Lower leg skin (tissue), 3 donors: ENCODE data around the gene CYFIP1.

Experiments used
- POLR2A ChIP-seq, 2 donors: fragments of 450-650 bp; IDR thresholded peaks; one replicate each; pipeline ENCODE4 v1.6.1; 2016 to 2017; ENCODE audit warnings: antibody characterized with exemption in 2 of 2, mild to moderate bottlenecking in 1 of 2, moderate library complexity in 1 of 2
- TF ChIP-seq, protein P1 (sequence below), 3 donors: fragments of 450-650 bp; IDR thresholded peaks; one replicate each; pipeline ENCODE4 v1.5.1; 2016; ENCODE audit warnings: antibody characterized with exemption in 3 of 3, mild to moderate bottlenecking in 3 of 3, moderate library complexity in 2 of 3

DNA sequence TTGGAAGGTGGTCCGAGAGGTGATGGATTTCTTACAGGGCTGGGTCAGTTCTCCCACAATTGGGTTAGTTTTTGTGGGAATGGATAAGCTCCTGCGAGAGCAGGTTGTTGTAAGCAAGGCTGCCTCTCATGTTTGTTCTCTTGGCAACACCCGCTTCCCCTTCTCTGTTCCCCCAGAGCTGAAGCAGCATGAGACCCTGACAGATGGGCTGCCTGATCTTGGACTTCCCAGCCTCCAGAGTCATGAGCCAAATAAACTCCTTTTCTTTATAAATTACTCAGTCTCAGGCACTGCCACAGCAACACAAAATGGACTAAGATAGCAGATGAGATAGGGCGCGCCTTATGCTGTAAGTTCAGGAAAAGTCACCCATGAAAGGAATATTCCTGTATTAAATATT, 103.1 kb downstream of the CYFIP1 start:
- TF ChIP-seq, protein P1, sequence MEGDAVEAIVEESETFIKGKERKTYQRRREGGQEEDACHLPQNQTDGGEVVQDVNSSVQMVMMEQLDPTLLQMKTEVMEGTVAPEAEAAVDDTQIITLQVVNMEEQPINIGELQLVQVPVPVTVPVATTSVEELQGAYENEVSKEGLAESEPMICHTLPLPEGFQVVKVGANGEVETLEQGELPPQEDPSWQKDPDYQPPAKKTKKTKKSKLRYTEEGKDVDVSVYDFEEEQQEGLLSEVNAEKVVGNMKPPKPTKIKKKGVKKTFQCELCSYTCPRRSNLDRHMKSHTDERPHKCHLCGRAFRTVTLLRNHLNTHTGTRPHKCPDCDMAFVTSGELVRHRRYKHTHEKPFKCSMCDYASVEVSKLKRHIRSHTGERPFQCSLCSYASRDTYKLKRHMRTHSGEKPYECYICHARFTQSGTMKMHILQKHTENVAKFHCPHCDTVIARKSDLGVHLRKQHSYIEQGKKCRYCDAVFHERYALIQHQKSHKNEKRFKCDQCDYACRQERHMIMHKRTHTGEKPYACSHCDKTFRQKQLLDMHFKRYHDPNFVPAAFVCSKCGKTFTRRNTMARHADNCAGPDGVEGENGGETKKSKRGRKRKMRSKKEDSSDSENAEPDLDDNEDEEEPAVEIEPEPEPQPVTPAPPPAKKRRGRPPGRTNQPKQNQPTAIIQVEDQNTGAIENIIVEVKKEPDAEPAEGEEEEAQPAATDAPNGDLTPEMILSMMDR (IDR thresholded peaks at IDR 0.05), result no peak
- TF ChIP-seq POLR2A (IDR thresholded peaks at IDR 0.05), result no peak
